WTC11 (cell line): ENCODE results near the gene TIMM8B.

Experiments used
- ATF1 ChIP-seq: sonication (generic); formaldehyde crosslinking; IDR thresholded peaks from 2 replicates; pipeline ENCODE4 v1.8.1; 2023; ENCODE audit warnings: mild to moderate bottlenecking, moderate library complexity, missing genetic modification reagents
- ATF2 ChIP-seq: sonication (generic); formaldehyde crosslinking; IDR thresholded peaks from 2 replicates; pipeline ENCODE4 v1.8.1; 2022; ENCODE audit warnings: low read depth, missing genetic modification reagents, borderline replicate concordance
- ATF3 ChIP-seq: sonication (generic); formaldehyde crosslinking; conservative IDR thresholded peaks from 2 replicates; pipeline ENCODE4 v1.8.1; 2022; ENCODE audit warnings: mild to moderate bottlenecking, missing genetic modification reagents
- CREB1 ChIP-seq: sonication (generic); formaldehyde crosslinking; IDR thresholded peaks from 2 replicates; pipeline ENCODE4 v1.8.0; 2023; ENCODE audit warnings: mild to moderate bottlenecking, missing genetic modification reagents
- CTCF ChIP-seq: fragments of 200-600 bp; IDR thresholded peaks from 2 replicates; pipeline ENCODE4 v1.8.0; 2022; ENCODE audit warnings: antibody characterized with exemption
- FOXP4 ChIP-seq: sonication (generic); formaldehyde crosslinking; IDR thresholded peaks from 2 replicates; pipeline ENCODE4 v1.8.0; 2022; ENCODE audit warnings: mild to moderate bottlenecking, missing genetic modification reagents
- IRF1 ChIP-seq: sonication (generic); formaldehyde crosslinking; IDR thresholded peaks from 2 replicates; pipeline ENCODE4 v1.8.0; 2023; ENCODE audit warnings: missing genetic modification reagents
- IRF2 ChIP-seq: sonication (generic); formaldehyde crosslinking; IDR thresholded peaks from 2 replicates; pipeline ENCODE4 v1.8.0; 2022; ENCODE audit warnings: low read depth, missing genetic modification reagents, borderline replicate concordance
- JUN ChIP-seq: sonication (generic); formaldehyde crosslinking; IDR thresholded peaks from 2 replicates; pipeline ENCODE4 v1.8.0; 2023; ENCODE audit warnings: mild to moderate bottlenecking, missing genetic modification reagents
- MXD4 ChIP-seq: fragments of 250-450 bp; sonication (Bioruptor Pico); IDR thresholded peaks from 2 replicates; pipeline ENCODE4 v1.8.0; 2021; ENCODE audit warnings: mild to moderate bottlenecking, moderate library complexity, borderline replicate concordance
- PREB ChIP-seq: sonication (generic); formaldehyde crosslinking; IDR thresholded peaks from 2 replicates; pipeline ENCODE4 v1.8.1; 2022; ENCODE audit warnings: mild to moderate bottlenecking, missing genetic modification reagents, moderate library complexity, borderline replicate concordance
- STAT6 ChIP-seq: sonication (generic); formaldehyde crosslinking; conservative IDR thresholded peaks from 2 replicates; pipeline ENCODE4 v1.8.1; 2023; ENCODE audit warnings: mild to moderate bottlenecking, low read depth, missing genetic modification reagents, moderate library complexity
- ZBTB21 ChIP-seq: sonication (generic); formaldehyde crosslinking; IDR thresholded peaks from 2 replicates; pipeline ENCODE4 v1.8.1; 2023; ENCODE audit warnings: mild to moderate bottlenecking, missing genetic modification reagents, borderline replicate concordance
- ZNF281 ChIP-seq: sonication (generic); formaldehyde crosslinking; IDR thresholded peaks from 2 replicates; pipeline ENCODE4 v1.8.0; 2023; ENCODE audit warnings: mild to moderate bottlenecking, missing genetic modification reagents

- TF ChIP-seq IRF1 (CRISPR knock-in tag) (no peak), CTCF (no peak), ZNF281 (CRISPR knock-in tag) (no peak), ATF2 (CRISPR knock-in tag) (no peak), PREB (no peak), MXD4 (no peak), ZBTB21 (CRISPR knock-in tag) (no peak), ATF1 (CRISPR knock-in tag) (no peak), STAT6 (CRISPR knock-in tag) (no peak), CREB1 (no peak), IRF2 (CRISPR knock-in tag) (no peak), FOXP4 (no peak), ATF3 (no peak), JUN (CRISPR knock-in tag) (no peak)
Observed at GRCh38 chr11:112058103-112058502, 28.5 kb downstream of the TIMM8B start.
